GM12878 (cell line): ENCODE data around the gene CFI.

Source experiments
- ATF7 ChIP-seq: fragments of 450-650 bp; IDR thresholded peaks from 2 replicates; pipeline ENCODE4 v1.6.1; 2016; ENCODE audit warnings: low read depth, mild to moderate bottlenecking
- BACH1 ChIP-seq: fragments of 450-650 bp; IDR thresholded peaks from 2 replicates; pipeline ENCODE4 v1.6.1; 2017; ENCODE audit warnings: mild to moderate bottlenecking, borderline replicate concordance
- ESRRA ChIP-seq: IDR thresholded peaks from 2 replicates; pipeline ENCODE4 v1.6.1; 2012; ENCODE audit warnings: mild to moderate bottlenecking, low read length, improper control_type of control experiment
- FOXM1 ChIP-seq: IDR thresholded peaks from 2 replicates; pipeline ENCODE4 v1.6.1; 2012; ENCODE audit warnings: low read depth, mild to moderate bottlenecking, inconsistent platforms, low read length, moderate library complexity
- SMAD1 ChIP-seq: fragments of 450-650 bp; IDR thresholded peaks from 2 replicates; pipeline ENCODE4 v1.6.1; 2018; ENCODE audit warnings: mild to moderate bottlenecking, low read depth; ENCODE audit not compliant: partially characterized antibody
- ZSCAN29 ChIP-seq: fragments of 450-650 bp; IDR thresholded peaks from 2 replicates; pipeline ENCODE4 v1.6.1; 2017; ENCODE audit warnings: mild to moderate bottlenecking, moderate library complexity

DNA sequence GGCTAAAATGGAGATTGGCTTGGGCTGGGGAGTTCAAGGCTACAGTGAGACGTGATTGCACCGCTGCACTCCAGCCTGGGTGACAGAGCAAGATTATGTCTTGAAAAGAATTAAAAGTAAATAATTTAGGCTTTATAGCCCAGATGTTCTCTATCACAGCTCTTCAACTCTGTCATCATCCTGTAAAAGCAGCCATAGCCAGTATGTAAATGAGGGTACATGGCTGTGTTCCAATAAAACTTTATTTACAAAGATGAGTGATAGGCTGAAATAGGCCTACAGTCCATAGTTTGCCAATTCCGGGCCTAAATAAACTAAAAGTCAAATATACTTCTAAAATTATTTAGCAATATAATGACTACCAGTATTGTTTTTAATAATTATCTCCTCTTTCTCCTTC is 35.2 kb upstream of the CFI start:
- TF ChIP-seq ZSCAN29 (no peak), FOXM1 (no peak), ATF7 (no peak), SMAD1 (no peak), ESRRA (no peak), BACH1 (no peak)
